B cell (primary cell): ENCODE data around the gene SFXN3. TPM values are rescaled to one million over a fixed set of nuclear protein-coding genes. Genes with fewer than 3 reads are reported as not detected.

ENCODE experiments used
- ATAC-seq: fragments of 200-7000 bp; cut with Tn5 transposase; one replicate; pipeline ENCODE4 v1.10.0; 2021; ENCODE audit warnings: low read depth, mild to moderate bottlenecking, moderate number of reproducible peaks, moderate library complexity
- CTCF ChIA-PET: fragments of 350-600 bp; sonication (Branson Sonifier 250); formaldehyde crosslinking; loops from one replicate; lab custom pipeline; 2021; ENCODE audit warnings: antibody characterized with exemption, inconsistent platforms; lab: Charles Lee
- POLR2A ChIA-PET: fragments of 350-600 bp; sonication (Branson Sonifier 250); formaldehyde crosslinking; loops from one replicate; lab custom pipeline; 2021; ENCODE audit warnings: antibody characterized with exemption; lab: Charles Lee
- DNase-seq: peaks from one replicate; pipeline ENCODE4 v3.0.0; 2013
- H2AFZ ChIP-seq: 2 replicates; pipeline ENCODE4 v1.6.1; 2012; ENCODE audit warnings: mild to moderate bottlenecking, low read depth, low read length; ENCODE audit not compliant: insufficient read depth, poor library complexity, severe bottlenecking
- H3K27ac ChIP-seq, 2 donors: 1 replicate in 1 of 2; 2 replicates in 1 of 2; pipeline ENCODE4 v1.5.1; 2012 to 2013; ENCODE audit warnings: low read length in 2 of 2, mild to moderate bottlenecking in 2 of 2, moderate library complexity in 1 of 2
- H3K27me3 ChIP-seq, 4 experiments: fragments of 200-600 bp in 1 of 4; sonication (generic) in 1 of 4; replicated peaks in 1 of 4; 1 replicate in 2 of 4; 2 replicates in 2 of 4; pipeline versions ENCODE4 v1.6.1 to v1.7.0; 2013 to 2016; ENCODE audit warnings: low read length in 3 of 4, mild to moderate bottlenecking in 2 of 4, mixed read lengths in 1 of 4, moderate library complexity in 1 of 4; ENCODE audit not compliant: insufficient read depth in 4 of 4, control insufficient read depth in 3 of 4; ENCODE audit errors: control extremely low read depth in 1 of 4
- H3K36me3 ChIP-seq, 2 experiments: replicated peaks in 1 of 2; 1 replicate in 1 of 2; 2 replicates in 1 of 2; pipeline versions ENCODE4 v1.6.1 to v1.7.1; 2013; ENCODE audit warnings: low read length in 1 of 2; ENCODE audit not compliant: insufficient read depth in 2 of 2, control insufficient read depth in 1 of 2; ENCODE audit errors: control extremely low read depth in 1 of 2, extremely low read depth in 1 of 2
- H3K4me1 ChIP-seq, 2 donors: fragments of 200-600 bp in 1 of 2; sonication (generic) in 1 of 2; 1 replicate in 1 of 2; 2 replicates in 1 of 2; pipeline versions ENCODE4 v1.5.1 to v1.6.1; 2013 to 2017; ENCODE audit warnings: low read length in 2 of 2; ENCODE audit not compliant: control insufficient read depth in 2 of 2, insufficient read depth in 2 of 2
- H3K4me2 ChIP-seq: replicated peaks from 2 replicates; pipeline ENCODE3; 2012; ENCODE audit warnings: mild to moderate bottlenecking, low read depth, low read length; ENCODE audit not compliant: poor library complexity, severe bottlenecking
- H3K4me3 ChIP-seq, 5 experiments: fragments of 200-600 bp in 1 of 5; sonication (generic) in 1 of 5; 1 replicate in 3 of 5; 2 replicates in 2 of 5; pipeline versions ENCODE4 v1.5.1 to v1.7.0; 2011 to 2016; ENCODE audit warnings: low read length in 4 of 5, mild to moderate bottlenecking in 4 of 5, low read depth in 2 of 5, control low read depth in 1 of 5, moderate library complexity in 1 of 5; ENCODE audit not compliant: insufficient read depth in 1 of 5; ENCODE audit errors: control extremely low read depth in 1 of 5, extremely low read depth in 1 of 5
- H3K79me2 ChIP-seq: fragments of 200-600 bp; sonication (generic); one replicate; pipeline ENCODE4 v1.6.0; 2016; ENCODE audit warnings: low read length; ENCODE audit not compliant: control insufficient read depth, insufficient read depth
- H3K9ac ChIP-seq: fragments of 200-600 bp; sonication (generic); 2 replicates; pipeline ENCODE4 v1.6.1; 2017; ENCODE audit warnings: mild to moderate bottlenecking, low read length, moderate library complexity
- H3K9me3 ChIP-seq, 3 donors: one replicate each; pipeline versions ENCODE4 v1.6.1 to v1.7.1; 2013; ENCODE audit warnings: low read length in 2 of 3; ENCODE audit not compliant: control insufficient read depth in 2 of 3, insufficient read depth in 1 of 3; ENCODE audit errors: control extremely low read depth in 1 of 3
- H4K20me1 ChIP-seq: 2 replicates; pipeline ENCODE4 v1.6.0; 2012; ENCODE audit warnings: mild to moderate bottlenecking, low read length; ENCODE audit not compliant: insufficient read depth, control insufficient read depth, poor library complexity, severe bottlenecking
- H3K27ac Mint-ChIP-seq: one replicate; pipeline ENCODE4 v1.8.0; 2021; ENCODE audit warnings: mixed read lengths
- H3K27me3 Mint-ChIP-seq: one replicate; pipeline ENCODE4 v1.8.0; 2021; ENCODE audit warnings: mixed read lengths
- H3K4me1 Mint-ChIP-seq: one replicate; pipeline ENCODE4 v1.8.0; 2021; ENCODE audit warnings: mixed read lengths
- H3K4me3 Mint-ChIP-seq: one replicate; pipeline ENCODE4 v1.8.0; 2021; ENCODE audit warnings: mixed read lengths
- H3K9me3 Mint-ChIP-seq: one replicate; pipeline ENCODE4 v1.8.0; 2022; ENCODE audit warnings: mixed read lengths; ENCODE audit not compliant: insufficient read depth
- EZH2 ChIP-seq: IDR thresholded peaks from 2 replicates; pipeline ENCODE4 v1.6.1; 2012; ENCODE audit warnings: borderline replicate concordance, low read depth, mild to moderate bottlenecking, moderate library complexity, low read length; ENCODE audit not compliant: insufficient read depth, poor library complexity, severe bottlenecking
- WGBS: methylation state at CpG from one replicate; pipeline ENCODE4 v1.1.5; 2013; ENCODE audit warnings: missing lambda C conversion rate; ENCODE audit not compliant: insufficient coverage; 5-methylcytosine and 5-hydroxymethylcytosine counted together
- intact Hi-C: fragments of 100-400 bp; cut with micrococcal nuclease; formaldehyde crosslinking; loops from one replicate; pipeline ENCODE4 v1.10.0; 2022
- polyA plus RNA-seq: library from polyadenylated mRNA; depleted of rRNA; stranded (reverse); fragments of >200 nt; gene quantifications from 2 replicates; pipeline ENCODE4 v1.2.3, GENCODE V29; 2012
- total RNA-seq, 2 donors: library from RNA; stranded (reverse); fragments of 120-200 nt in 1 of 2; gene quantifications; 1 replicate in 1 of 2; 2 replicates in 1 of 2; pipeline versions ENCODE4 v1.2.3 to v1.2.4, GENCODE V29; 2013 to 2022
- TF ChIP-seq, protein P1 (sequence below): fragments of 200-600 bp; IDR thresholded peaks from one replicate; pipeline ENCODE4 v1.8.0; 2022; ENCODE audit warnings: antibody characterized with exemption, mild to moderate bottlenecking

The SFXN3 gene
- total and polyA plus RNA-seq, 2 donors (not counting 1 experiment from before 2014, with no cell fraction given) = 44.2 to 51.7 TPM

DNA sequence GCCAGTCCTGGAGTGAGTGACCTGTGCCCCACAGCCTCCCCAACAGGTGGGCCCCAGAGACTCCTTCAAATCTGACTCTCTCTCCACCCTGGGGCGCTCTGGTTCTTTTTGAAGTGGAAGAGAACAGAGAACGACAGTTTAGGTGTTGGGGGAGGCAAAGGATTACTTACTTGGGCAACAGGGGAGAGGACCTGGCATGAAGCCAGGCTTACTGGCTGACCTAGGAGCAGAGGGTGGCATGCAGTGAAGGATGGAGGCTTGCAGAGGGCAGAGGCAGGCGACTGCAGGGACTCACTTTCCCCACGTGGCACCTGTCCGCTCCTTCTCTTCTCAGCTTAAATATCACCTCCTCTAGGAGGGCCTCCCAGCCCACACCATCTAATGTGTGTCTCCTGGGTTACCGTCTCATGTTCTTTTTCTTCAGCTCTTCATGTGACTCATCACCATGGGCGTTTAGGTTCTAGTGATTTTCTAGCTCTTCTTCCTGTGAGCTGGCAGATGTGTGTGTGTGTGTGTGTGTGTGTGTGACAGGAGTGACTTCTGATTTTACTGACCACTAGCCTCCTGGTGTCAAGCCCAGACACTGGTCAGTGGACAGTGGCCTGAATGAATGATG is 16.0 kb upstream of the SFXN3 start:
- H3K9me3 Mint-ChIP-seq = no peaks in the 10 kb centered on the region
- peaks cover 24 to 30% of the 10 kb centered on the region in 2 donors for H3K4me1 ChIP-seq
- no peaks in the 10 kb centered on the region for H3K79me2 ChIP-seq
- WGBS = 60% methylated on average over 4 of the region's 7 CpGs
- intact Hi-C loops = loop anchor here (5.0 kb wide), 1 partner anchor 343 kb away; no protein-coding TSS in a partner anchor
- H3K27ac Mint-ChIP-seq = no peak overlapping the region
- no peak overlapping the region for H3K4me3 ChIP-seq
- DNase-seq (no peak), ATAC-seq (no peak)
- no peak overlapping the region for H3K27ac ChIP-seq
- CTCF ChIA-PET = interaction anchor here (0.8 to 7.0 kb wide), 23 partner anchors 9 to 137 kb away, joined by 3 to 70 read pairs (median 4); partner anchors contain the start of genes LZTS2, MRPL43, PDZD7 and SEMA4G
- no peaks in the 10 kb centered on the region for H3K36me3 ChIP-seq
- no peak overlapping the region for H3K4me2 ChIP-seq
- H3K27me3 ChIP-seq = peaks cover 0 to 46% (median 24%) of the 10 kb centered on the region in 4 experiments
- H3K9me3 ChIP-seq = no peaks in the 10 kb centered on the region
- no peak overlapping the region for H2AFZ ChIP-seq
- TF ChIP-seq, protein P1, sequence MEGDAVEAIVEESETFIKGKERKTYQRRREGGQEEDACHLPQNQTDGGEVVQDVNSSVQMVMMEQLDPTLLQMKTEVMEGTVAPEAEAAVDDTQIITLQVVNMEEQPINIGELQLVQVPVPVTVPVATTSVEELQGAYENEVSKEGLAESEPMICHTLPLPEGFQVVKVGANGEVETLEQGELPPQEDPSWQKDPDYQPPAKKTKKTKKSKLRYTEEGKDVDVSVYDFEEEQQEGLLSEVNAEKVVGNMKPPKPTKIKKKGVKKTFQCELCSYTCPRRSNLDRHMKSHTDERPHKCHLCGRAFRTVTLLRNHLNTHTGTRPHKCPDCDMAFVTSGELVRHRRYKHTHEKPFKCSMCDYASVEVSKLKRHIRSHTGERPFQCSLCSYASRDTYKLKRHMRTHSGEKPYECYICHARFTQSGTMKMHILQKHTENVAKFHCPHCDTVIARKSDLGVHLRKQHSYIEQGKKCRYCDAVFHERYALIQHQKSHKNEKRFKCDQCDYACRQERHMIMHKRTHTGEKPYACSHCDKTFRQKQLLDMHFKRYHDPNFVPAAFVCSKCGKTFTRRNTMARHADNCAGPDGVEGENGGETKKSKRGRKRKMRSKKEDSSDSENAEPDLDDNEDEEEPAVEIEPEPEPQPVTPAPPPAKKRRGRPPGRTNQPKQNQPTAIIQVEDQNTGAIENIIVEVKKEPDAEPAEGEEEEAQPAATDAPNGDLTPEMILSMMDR = no peak
- no peak for TF ChIP-seq EZH2
- no peak overlapping the region for H3K9ac ChIP-seq
- H3K27me3 Mint-ChIP-seq = peaks cover 38% of the 10 kb centered on the region
- POLR2A ChIA-PET = no interaction called here
- H3K4me1 Mint-ChIP-seq = peaks cover 26% of the 10 kb centered on the region
- no peaks in the 10 kb centered on the region for H4K20me1 ChIP-seq
- no peak overlapping the region for H3K4me3 Mint-ChIP-seq

DNA sequence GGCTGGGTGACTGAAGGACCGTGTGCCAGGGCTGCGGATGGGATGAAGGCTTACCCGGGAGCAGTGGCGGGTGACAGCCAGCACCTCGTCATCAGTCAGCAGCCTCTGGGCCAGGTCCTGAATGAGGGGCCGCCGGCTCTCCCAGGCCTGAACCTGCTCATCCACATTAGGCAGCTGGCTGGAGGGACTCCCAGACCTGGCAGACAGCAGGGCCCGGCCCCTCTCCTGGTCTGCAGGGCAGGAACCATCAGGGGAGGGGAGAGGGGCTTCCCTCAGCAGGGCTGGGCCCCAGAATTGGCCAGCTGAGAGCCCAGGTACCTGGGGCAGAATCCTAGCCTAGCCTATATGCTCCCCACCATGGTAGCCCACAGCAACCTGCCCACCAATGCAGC is 15.5 kb upstream of the SFXN3 start:
- intact Hi-C loops = no loop called here
- DNase-seq (no peak), ATAC-seq (no peak)
- no peaks in the 10 kb centered on the region for H3K79me2 ChIP-seq
- no peak overlapping the region for H2AFZ ChIP-seq
- no peak overlapping the region for H3K27ac ChIP-seq
- ChIA-PET CTCF (interaction anchor here (1.2 to 7.0 kb wide), 7 partner anchors 10 to 47 kb away, joined by 3 to 70 read pairs (median 25); partner anchors contain the start of genes LZTS2, MRPL43, PDZD7 and SEMA4G), POLR2A (no interaction called here)
- peaks cover 0 to 46% (median 24%) of the 10 kb centered on the region in 4 experiments for H3K27me3 ChIP-seq
- H3K27ac Mint-ChIP-seq = no peak overlapping the region
- H3K36me3 ChIP-seq = no peaks in the 10 kb centered on the region
- H3K4me3 ChIP-seq = no peak overlapping the region
- H3K4me3 Mint-ChIP-seq = no peak overlapping the region
- no peaks in the 10 kb centered on the region for H4K20me1 ChIP-seq
- no peak overlapping the region for H3K4me2 ChIP-seq
- no peaks in the 10 kb centered on the region for H3K9me3 ChIP-seq
- H3K4me1 ChIP-seq = peaks cover 24 to 30% of the 10 kb centered on the region in 2 donors
- peaks cover 26% of the 10 kb centered on the region for H3K4me1 Mint-ChIP-seq
- H3K9ac ChIP-seq = no peak overlapping the region
- H3K9me3 Mint-ChIP-seq = no peaks in the 10 kb centered on the region
- TF ChIP-seq, protein P1 = no peak
- no peak for TF ChIP-seq EZH2
- peaks cover 38% of the 10 kb centered on the region for H3K27me3 Mint-ChIP-seq
- WGBS = 88% methylated on average over 8 of the region's 8 CpGs
